K562 (cell line): ENCODE results near the gene ZNF280C. TPM values are rescaled to one million over a fixed set of nuclear protein-coding genes. Genes with fewer than 3 reads are reported as not detected.
A peak's percentile ranks its signal among the peaks of the same experiment; 100 is the strongest.

Experiments used
- COPS2 ChIP-seq: fragments of 450-650 bp; conservative IDR thresholded peaks from 2 replicates; pipeline ENCODE4 v1.6.1; 2016; ENCODE audit warnings: mild to moderate bottlenecking, moderate library complexity
- DDX20 ChIP-seq: fragments of 450-650 bp; IDR thresholded peaks from 2 replicates; pipeline ENCODE4 v1.6.1; 2016; ENCODE audit warnings: missing genetic modification characterization, low read depth, mild to moderate bottlenecking, missing compliant biosample characterization, moderate library complexity
- HNRNPK ChIP-seq: fragments of 200-400 bp; formaldehyde crosslinking; IDR thresholded peaks from one replicate; pipeline ENCODE4 v1.6.1; 2018; ENCODE audit warnings: mild to moderate bottlenecking, low read depth, low read length; ENCODE audit not compliant: poor library complexity, severe bottlenecking
- HNRNPUL1 ChIP-seq: fragments of 200-400 bp; formaldehyde crosslinking; IDR thresholded peaks from 2 replicates; pipeline ENCODE4 v1.6.1; 2017; ENCODE audit warnings: low read length
- KLF10 ChIP-seq: fragments of 250-450 bp; sonication (Bioruptor Pico); IDR thresholded peaks from 2 replicates; pipeline ENCODE4 v1.6.1; 2021; ENCODE audit warnings: matching md5 sums
- NONO ChIP-seq, 2 experiments: fragments of 200-400 bp in 1 of 2; fragments of 450-650 bp in 1 of 2; formaldehyde crosslinking in 1 of 2; IDR thresholded peaks; 2 replicates each; pipeline ENCODE4 v1.6.1; 2017; ENCODE audit warnings: low read depth in 2 of 2, mild to moderate bottlenecking in 2 of 2, moderate library complexity in 2 of 2, low read length in 1 of 2
- RBFOX2 ChIP-seq: fragments of 200-400 bp; formaldehyde crosslinking; IDR thresholded peaks from 2 replicates; pipeline ENCODE4 v1.6.1; 2017; ENCODE audit warnings: low read depth, mild to moderate bottlenecking, low read length, moderate library complexity
- RBM39 ChIP-seq: fragments of 200-400 bp; formaldehyde crosslinking; optimal IDR thresholded peaks from 2 replicates; pipeline ENCODE3; 2018; ENCODE audit warnings: low read depth, low read length
- SNRNP70 ChIP-seq: fragments of 200-400 bp; formaldehyde crosslinking; optimal IDR thresholded peaks from 2 replicates; pipeline ENCODE3; 2017; ENCODE audit warnings: low read depth, low read length
- SOX6 ChIP-seq: fragments of 450-650 bp; IDR thresholded peaks from 2 replicates; pipeline ENCODE4 v1.6.1; 2014; ENCODE audit warnings: mild to moderate bottlenecking
- SREBF2 ChIP-seq: sonication (generic); formaldehyde crosslinking; IDR thresholded peaks from 2 replicates; pipeline ENCODE4 v1.4.0; 2020; ENCODE audit warnings: mild to moderate bottlenecking, missing genetic modification reagents
- SRF ChIP-seq, 2 experiments: fragments of 250-450, 450-650 bp in 1 of 2; sonication (Bioruptor Pico) in 1 of 2; sonication (generic) in 1 of 2; formaldehyde crosslinking; IDR thresholded peaks; 2 replicates each; pipeline versions ENCODE4 v1.5.0 to v1.5.1; 2020 to 2022; ENCODE audit warnings: mild to moderate bottlenecking in 1 of 2, missing genetic modification reagents in 1 of 2
- ZNF121 ChIP-seq: sonication (generic); formaldehyde crosslinking; conservative IDR thresholded peaks from 2 replicates; pipeline ENCODE4 v1.8.0; 2022; ENCODE audit warnings: missing genetic modification reagents
- ZNF146 ChIP-seq: IDR thresholded peaks from one replicate; pipeline ENCODE4 v1.6.1; 2018; ENCODE audit warnings: missing compliant biosample characterization; ENCODE audit not compliant: unreplicated experiment
- ZNF232 ChIP-seq: sonication (generic); formaldehyde crosslinking; IDR thresholded peaks from 2 replicates; pipeline ENCODE4 v1.8.0; 2022; ENCODE audit warnings: mild to moderate bottlenecking, missing genetic modification reagents
- ZNF263 ChIP-seq: sonication (generic); formaldehyde crosslinking; IDR thresholded peaks from 2 replicates; pipeline ENCODE4 v1.8.0; 2022; ENCODE audit warnings: mild to moderate bottlenecking, missing genetic modification reagents, borderline replicate concordance
- ZNF561 ChIP-seq: fragments of 450-650 bp; formaldehyde crosslinking; conservative IDR thresholded peaks from 2 replicates; pipeline ENCODE4 v1.4.0; 2020; ENCODE audit warnings: mild to moderate bottlenecking, moderate library complexity
- ZNF75A ChIP-seq: fragments of 450-650 bp; formaldehyde crosslinking; IDR thresholded peaks from 2 replicates; pipeline ENCODE4 v1.4.0; 2020; ENCODE audit warnings: mild to moderate bottlenecking
- ZNF764 ChIP-seq: fragments of 250-450 bp; sonication (Bioruptor Pico); IDR thresholded peaks from 2 replicates; pipeline ENCODE4 v1.4.0; 2020; ENCODE audit warnings: low read depth, mild to moderate bottlenecking, moderate library complexity
- polyA plus RNA-seq, 8 experiments: library from polyadenylated mRNA; depleted of rRNA in 4 of 8; stranded (reverse) in 5 of 8; unstranded in 3 of 8; fragments of >200 nt; fragmentation: Nextera tagmentation in 2 of 8; fragmentation: Illumina TruSeq in 1 of 8; extraction: Ambion mirVana in 2 of 8; extraction: Trizol in 1 of 8; gene quantifications; 2 replicates each; pipeline versions ENCODE4 v1.2.1 to v1.2.3, GENCODE V29; 2011 to 2014; ENCODE audit warnings: inconsistent platforms in 1 of 8, missing spikeins in 1 of 8
- total RNA-seq, 7 experiments: library from RNA; depleted of rRNA in 6 of 7; stranded (reverse); fragments of >200 nt in 6 of 7; fragmentation: Illumina TruSeq in 2 of 7; extraction: Trizol in 2 of 7; gene quantifications; 2 replicates each; pipeline versions ENCODE4 v1.2.1 to v1.2.3, GENCODE V29; 2011 to 2021; ENCODE audit warnings: low replicate concordance in 1 of 7
- TF ChIP-seq, protein P1 (sequence below): sonication (generic); formaldehyde crosslinking; IDR thresholded peaks from 2 replicates; pipeline ENCODE4 v1.8.0; 2022; ENCODE audit warnings: mild to moderate bottlenecking, missing genetic modification reagents, borderline replicate concordance
- TF ChIP-seq, protein P2 (sequence below): fragments of 250-450 bp; sonication (Bioruptor Pico); IDR thresholded peaks from 2 replicates; pipeline ENCODE4 v1.8.0; 2022; ENCODE audit warnings: moderate library complexity, mild to moderate bottlenecking, inconsistent platforms
- TF ChIP-seq, protein P3 (sequence below): sonication (generic); formaldehyde crosslinking; IDR thresholded peaks from 2 replicates; pipeline ENCODE4 v1.8.0; 2022; ENCODE audit warnings: mild to moderate bottlenecking, missing genetic modification reagents

The ZNF280C gene
- total and polyA plus RNA-seq, 9 of the 15 experiments (the other 6 are each of a cell fraction or from before 2014, with no cell fraction given) = 1.6 to 8.3 (median 4.4) TPM

DNA sequence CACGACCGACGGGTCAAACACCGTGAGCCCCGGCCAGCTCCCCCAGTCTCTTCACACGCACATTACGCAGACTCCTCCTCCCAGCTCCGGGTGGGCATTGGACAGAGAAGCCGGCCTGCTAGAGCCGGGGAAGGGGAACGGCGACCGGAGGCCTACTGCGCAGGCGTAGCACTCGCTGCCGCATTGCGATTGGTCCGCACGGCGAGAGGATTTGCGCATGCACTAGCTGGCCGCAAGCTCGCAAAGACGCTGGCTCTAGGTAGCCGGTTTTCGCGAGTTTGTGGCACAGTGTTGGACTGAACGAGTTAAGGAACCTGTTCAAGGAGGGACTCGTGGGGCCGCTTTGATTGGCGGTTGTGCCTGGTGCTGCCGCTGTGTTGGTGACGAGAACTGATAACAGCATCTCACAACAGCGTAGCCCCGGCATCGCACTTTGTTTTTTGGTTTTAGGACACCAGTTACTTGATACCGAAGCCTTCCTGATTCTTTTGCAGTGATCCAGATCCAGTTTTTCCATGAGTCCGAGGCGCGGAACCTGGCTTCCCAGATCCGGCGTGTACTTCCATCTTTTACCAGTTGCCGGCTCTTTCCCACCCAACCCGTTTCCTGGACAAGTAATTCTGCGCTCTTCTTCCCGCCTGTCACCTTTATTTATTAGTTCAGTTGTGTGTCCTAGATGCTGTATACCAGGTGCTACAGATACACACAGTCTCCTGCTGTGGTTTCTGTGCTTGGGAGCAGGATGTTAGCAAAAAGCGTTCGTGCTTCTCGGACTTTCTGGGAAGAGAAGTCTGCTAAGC, 102.8 kb downstream of the ZNF280C start, which contains the start of gene AIFM1 (continued):
- TF ChIP-seq KLF10 (CRISPR knock-in tag) (no peak), SREBF2 (no peak), ZNF561 (CRISPR knock-in tag) (no peak), COPS2 (no peak), DDX20 (tag) (no peak), RBM39 (no peak), ZNF263 (CRISPR knock-in tag) (0 out of 2 replicates have a peak, but pooled peaks have one; percentile 21), HNRNPUL1 (no peak), NONO (IDR thresholded peaks at IDR 0.05; ENCODE audit: low read depth in 2 of 2, low read length in 1 of 2) (peak in 1 of 2 experiments; percentile 30; a peak in 1 of 4 replicates), ZNF146 (CRISPR knock-in tag) (no peak), ZNF764 (no peak), HNRNPK (no peak), SOX6 (peak; percentile 70; the same call in 1 of the 2 replicates), ZNF75A (CRISPR knock-in tag) (no peak), ZNF121 (CRISPR knock-in tag) (peak; percentile 46), RBFOX2 (peak; percentile 98), SNRNP70 (no peak), SRF (CRISPR knock-in tag; IDR thresholded peaks at IDR 0.05) (no peak), ZNF232 (CRISPR knock-in tag) (no peak)
- TF ChIP-seq, protein P1, sequence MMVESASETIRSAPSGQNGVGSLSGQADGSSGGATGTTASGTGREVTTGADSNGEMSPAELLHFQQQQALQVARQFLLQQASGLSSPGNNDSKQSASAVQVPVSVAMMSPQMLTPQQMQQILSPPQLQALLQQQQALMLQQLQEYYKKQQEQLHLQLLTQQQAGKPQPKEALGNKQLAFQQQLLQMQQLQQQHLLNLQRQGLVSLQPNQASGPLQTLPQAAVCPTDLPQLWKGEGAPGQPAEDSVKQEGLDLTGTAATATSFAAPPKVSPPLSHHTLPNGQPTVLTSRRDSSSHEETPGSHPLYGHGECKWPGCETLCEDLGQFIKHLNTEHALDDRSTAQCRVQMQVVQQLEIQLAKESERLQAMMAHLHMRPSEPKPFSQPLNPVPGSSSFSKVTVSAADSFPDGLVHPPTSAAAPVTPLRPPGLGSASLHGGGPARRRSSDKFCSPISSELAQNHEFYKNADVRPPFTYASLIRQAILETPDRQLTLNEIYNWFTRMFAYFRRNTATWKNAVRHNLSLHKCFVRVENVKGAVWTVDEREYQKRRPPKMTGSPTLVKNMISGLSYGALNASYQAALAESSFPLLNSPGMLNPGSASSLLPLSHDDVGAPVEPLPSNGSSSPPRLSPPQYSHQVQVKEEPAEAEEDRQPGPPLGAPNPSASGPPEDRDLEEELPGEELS (CRISPR knock-in tag) = peak; percentile 78; the same call in 1 of the 2 replicates
- TF ChIP-seq, protein P2, sequence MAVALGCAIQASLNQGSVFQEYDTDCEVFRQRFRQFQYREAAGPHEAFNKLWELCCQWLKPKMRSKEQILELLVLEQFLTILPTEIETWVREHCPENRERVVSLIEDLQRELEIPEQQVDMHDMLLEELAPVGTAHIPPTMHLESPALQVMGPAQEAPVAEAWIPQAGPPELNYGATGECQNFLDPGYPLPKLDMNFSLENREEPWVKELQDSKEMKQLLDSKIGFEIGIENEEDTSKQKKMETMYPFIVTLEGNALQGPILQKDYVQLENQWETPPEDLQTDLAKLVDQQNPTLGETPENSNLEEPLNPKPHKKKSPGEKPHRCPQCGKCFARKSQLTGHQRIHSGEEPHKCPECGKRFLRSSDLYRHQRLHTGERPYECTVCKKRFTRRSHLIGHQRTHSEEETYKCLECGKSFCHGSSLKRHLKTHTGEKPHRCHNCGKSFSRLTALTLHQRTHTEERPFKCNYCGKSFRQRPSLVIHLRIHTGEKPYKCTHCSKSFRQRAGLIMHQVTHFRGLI (CRISPR knock-in tag) = no peak
- TF ChIP-seq, protein P3, sequence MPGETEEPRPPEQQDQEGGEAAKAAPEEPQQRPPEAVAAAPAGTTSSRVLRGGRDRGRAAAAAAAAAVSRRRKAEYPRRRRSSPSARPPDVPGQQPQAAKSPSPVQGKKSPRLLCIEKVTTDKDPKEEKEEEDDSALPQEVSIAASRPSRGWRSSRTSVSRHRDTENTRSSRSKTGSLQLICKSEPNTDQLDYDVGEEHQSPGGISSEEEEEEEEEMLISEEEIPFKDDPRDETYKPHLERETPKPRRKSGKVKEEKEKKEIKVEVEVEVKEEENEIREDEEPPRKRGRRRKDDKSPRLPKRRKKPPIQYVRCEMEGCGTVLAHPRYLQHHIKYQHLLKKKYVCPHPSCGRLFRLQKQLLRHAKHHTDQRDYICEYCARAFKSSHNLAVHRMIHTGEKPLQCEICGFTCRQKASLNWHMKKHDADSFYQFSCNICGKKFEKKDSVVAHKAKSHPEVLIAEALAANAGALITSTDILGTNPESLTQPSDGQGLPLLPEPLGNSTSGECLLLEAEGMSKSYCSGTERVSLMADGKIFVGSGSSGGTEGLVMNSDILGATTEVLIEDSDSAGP (CRISPR knock-in tag) = no peak
